CD4-positive, alpha-beta T cell treated with Interleukin-4 for 1 hour (primary cell): ENCODE data around the gene MBD6.

ENCODE experiments used
- DNase-seq, 2 donors: peaks; one replicate each; pipeline ENCODE4 v3.0.0-alpha.2; 2020 to 2022

MBD6 gene

GRCh38 chr12:57522011-57522886, at the start of gene MBD6:
TSS of gene MBD6 (plus strand) at chr12:57522824. CDS start at chr12:57524304, 1,480 bp downstream.
- peak; percentile 93 to 94 for DNase-seq

GRCh38 chr12:57473392-57473791, 49.2 kb upstream of the MBD6 start:
- DNase-seq: no peak

GRCh38 chr12:57473886-57474285, 48.7 kb upstream of the MBD6 start:
- no peak for DNase-seq

- DNase-seq: no peak
Measured at GRCh38 chr12:57474430-57474829, 48.2 kb upstream of the MBD6 start.

- no peak for DNase-seq
Measured at GRCh38 chr12:57474862-57475261, 47.8 kb upstream of the MBD6 start.

GRCh38 chr12:57475271-57476161, 47.1 kb upstream of the MBD6 start:
- no peak for DNase-seq

GRCh38 chr12:57476162-57476992, 46.2 kb upstream of the MBD6 start:
- DNase-seq: peak; percentile 74 to 80

GRCh38 chr12:57476993-57477709, 45.5 kb upstream of the MBD6 start:
- peak in 1 of 2 donors; percentile 46 for DNase-seq

GRCh38 chr12:57477710-57478681, 44.6 kb upstream of the MBD6 start:
- peak; percentile 73 to 82 for DNase-seq

GRCh38 chr12:57479043-57479375, 43.6 kb upstream of the MBD6 start:
- no peak for DNase-seq

GRCh38 chr12:57479376-57480115, 43.1 kb upstream of the MBD6 start, which contains the start of gene ARHGAP9:
TSS of gene ARHGAP9 (minus strand) at chr12:57479866. CDS start at chr12:57479406, 460 bp downstream.
- DNase-seq: peak; percentile 83 to 88

GRCh38 chr12:57481671-57482070, 41.0 kb upstream of the MBD6 start:
- DNase-seq: no peak

- DNase-seq: no peak
Measured at GRCh38 chr12:57483466-57483865, 39.2 kb upstream of the MBD6 start.

- DNase-seq: no peak
Measured at GRCh38 chr12:57485695-57486094, 36.9 kb upstream of the MBD6 start.

GRCh38 chr12:57487055-57487596, 35.5 kb upstream of the MBD6 start:
- no peak for DNase-seq

- peak; percentile 95 to 96 for DNase-seq
Measured at GRCh38 chr12:57487597-57488401, 34.8 kb upstream of the MBD6 start, which contains the start of gene MARS1. TSS of gene MARS1 (plus strand) at chr12:57488068. CDS start at chr12:57488091, 23 bp downstream.

GRCh38 chr12:57488402-57489156, 34.0 kb upstream of the MBD6 start:
- DNase-seq: no peak

- no peak for DNase-seq
Measured at GRCh38 chr12:57489157-57489641, 33.4 kb upstream of the MBD6 start.
